ENCODE results near the gene LORICRIN.

Gene LORICRIN

DNA sequence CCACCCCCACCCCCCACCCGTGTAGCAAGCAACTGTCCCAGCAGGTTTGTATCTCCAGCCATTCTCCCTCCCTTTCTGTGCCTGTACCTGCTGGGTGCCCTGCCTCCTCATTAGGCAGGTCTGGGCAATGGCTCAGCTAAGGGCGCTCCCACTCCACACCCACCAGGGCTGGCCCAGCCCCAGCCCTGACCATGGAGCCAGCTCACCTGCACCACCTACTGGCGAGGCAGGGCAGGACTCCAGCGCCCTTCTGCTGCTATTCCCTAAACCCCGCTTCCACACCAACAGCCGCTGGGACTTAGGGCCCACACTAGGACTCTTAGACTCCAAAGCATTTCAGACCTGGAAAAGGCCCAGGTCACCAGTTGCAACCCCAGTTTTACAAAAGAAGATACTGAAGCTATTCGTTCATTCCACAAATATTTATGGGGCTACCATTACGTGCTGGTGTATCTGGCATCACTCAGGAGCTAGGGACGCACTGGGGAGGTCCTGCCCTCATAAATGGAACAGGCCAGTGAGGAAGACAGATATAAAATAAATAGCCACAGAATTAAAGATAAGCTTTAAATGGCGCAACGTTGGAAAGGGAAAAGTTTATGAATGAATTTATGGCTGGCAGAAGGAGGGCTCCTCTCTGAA is 29.3 kb downstream of the LORICRIN start:
- no peak overlapping the region for H3K4me3 ChIP-seq (ENCODE audit: low read depth, low read length)
- TF ChIP-seq, protein P1, sequence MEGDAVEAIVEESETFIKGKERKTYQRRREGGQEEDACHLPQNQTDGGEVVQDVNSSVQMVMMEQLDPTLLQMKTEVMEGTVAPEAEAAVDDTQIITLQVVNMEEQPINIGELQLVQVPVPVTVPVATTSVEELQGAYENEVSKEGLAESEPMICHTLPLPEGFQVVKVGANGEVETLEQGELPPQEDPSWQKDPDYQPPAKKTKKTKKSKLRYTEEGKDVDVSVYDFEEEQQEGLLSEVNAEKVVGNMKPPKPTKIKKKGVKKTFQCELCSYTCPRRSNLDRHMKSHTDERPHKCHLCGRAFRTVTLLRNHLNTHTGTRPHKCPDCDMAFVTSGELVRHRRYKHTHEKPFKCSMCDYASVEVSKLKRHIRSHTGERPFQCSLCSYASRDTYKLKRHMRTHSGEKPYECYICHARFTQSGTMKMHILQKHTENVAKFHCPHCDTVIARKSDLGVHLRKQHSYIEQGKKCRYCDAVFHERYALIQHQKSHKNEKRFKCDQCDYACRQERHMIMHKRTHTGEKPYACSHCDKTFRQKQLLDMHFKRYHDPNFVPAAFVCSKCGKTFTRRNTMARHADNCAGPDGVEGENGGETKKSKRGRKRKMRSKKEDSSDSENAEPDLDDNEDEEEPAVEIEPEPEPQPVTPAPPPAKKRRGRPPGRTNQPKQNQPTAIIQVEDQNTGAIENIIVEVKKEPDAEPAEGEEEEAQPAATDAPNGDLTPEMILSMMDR (IDR thresholded peaks at IDR 0.05; ENCODE audit: low read depth, low read length): peak; percentile 33

GRCh38 chr1:153291514-153291913 is 32.0 kb downstream of the LORICRIN start:
- TF ChIP-seq, protein P1 (IDR thresholded peaks at IDR 0.05; ENCODE audit: low read depth, low read length): no peak
- no peak overlapping the region for H3K4me3 ChIP-seq (ENCODE audit: low read depth, low read length)

GRCh38 chr1:153292185-153292584 is 32.7 kb downstream of the LORICRIN start:
- TF ChIP-seq, protein P1 (IDR thresholded peaks at IDR 0.05; ENCODE audit: low read depth, low read length): no peak
- no peak overlapping the region for H3K4me3 ChIP-seq (ENCODE audit: low read depth, low read length)

DNA sequence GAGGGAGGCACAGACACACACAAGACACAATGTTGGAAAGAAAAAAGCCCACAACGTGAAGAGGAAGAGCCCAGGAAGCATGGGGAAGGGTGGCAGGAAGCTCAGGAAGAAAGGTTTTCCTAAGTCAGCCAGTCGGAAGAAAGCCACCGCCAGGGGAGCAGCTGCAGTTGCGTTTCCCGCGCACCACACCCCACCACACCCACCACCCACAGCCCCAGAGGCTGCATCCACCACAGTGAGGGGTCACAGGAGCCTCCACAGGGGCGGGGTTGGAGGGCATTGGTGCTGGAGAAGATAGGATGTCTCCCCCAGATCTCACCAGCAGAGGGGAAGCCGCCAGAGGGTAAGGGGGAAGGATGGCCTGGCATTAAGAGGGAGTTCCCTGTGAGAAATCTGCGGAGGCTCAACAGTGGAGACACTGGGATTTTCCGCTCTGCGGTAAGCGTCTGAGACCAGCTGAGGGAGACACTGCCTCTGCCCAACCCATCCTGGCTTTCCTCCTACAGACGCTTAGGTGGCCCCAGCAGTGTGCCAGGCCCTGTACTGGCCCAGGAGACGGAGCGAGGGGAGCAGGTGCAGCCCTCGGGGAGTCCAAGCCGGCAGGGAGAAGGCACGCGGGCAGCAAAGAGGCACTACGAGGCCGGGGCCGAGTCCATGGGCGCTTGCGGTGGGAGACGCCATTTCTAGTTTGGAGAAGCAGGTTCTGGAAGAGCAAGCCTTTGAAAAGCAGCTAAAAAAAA is 33.4 kb downstream of the LORICRIN start:
- TF ChIP-seq, protein P1 (IDR thresholded peaks at IDR 0.05; ENCODE audit: low read depth, low read length): no peak
- no peak overlapping the region for H3K4me3 ChIP-seq (ENCODE audit: low read depth, low read length)

DNA sequence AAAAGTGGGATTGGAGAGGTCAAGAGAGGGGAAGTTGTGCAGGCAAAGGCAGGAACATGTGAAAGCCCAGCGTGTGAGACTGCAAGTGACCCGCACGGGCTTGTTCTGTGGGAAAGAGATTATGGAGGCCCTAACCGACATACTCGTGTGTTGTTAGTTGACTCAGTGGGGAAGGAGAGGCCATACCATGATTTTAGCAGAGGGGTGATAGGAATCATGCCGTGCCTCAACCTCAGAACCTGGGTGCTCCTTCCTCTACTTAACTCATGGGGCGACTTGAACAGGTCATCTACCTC is 33.9 kb downstream of the LORICRIN start:
- no peak overlapping the region for H3K4me3 ChIP-seq (ENCODE audit: low read depth, low read length)
- TF ChIP-seq, protein P1 (IDR thresholded peaks at IDR 0.05; ENCODE audit: low read depth, low read length): no peak

GRCh38 chr1:153293851-153294250 is 34.4 kb downstream of the LORICRIN start:
- TF ChIP-seq, protein P1 (IDR thresholded peaks at IDR 0.05; ENCODE audit: low read depth, low read length): no peak
- H3K4me3 ChIP-seq (ENCODE audit: low read depth, low read length): no peak overlapping the region

DNA sequence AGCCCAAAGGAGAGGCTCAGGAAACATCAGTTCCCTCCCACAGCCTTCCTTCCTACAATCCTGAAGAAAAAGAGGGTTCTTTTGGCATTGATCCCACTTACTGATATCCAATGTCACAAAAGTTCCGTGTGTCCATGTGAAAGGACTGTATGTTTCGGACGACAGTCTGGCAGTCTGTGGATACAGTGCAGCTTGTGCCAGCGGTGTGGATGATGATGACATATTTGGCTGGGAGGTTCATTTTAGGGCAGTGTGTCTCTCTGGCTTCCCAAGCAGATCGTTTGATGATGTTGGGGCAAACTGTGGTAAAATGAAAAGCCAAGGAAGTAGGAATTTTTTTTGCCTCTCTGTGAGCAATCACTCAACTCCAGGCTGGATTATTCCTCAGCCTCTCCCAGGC is 42.8 kb downstream of the LORICRIN start:
- TF ChIP-seq, protein P1 (IDR thresholded peaks at IDR 0.05; ENCODE audit: low read depth, low read length): no peak
- H3K4me3 ChIP-seq (ENCODE audit: low read depth, low read length): no peak overlapping the region
